ENCODE measurements around the gene PM20D2. TPM values are rescaled to one million over a fixed set of nuclear protein-coding genes. Genes with fewer than 3 reads are reported as not detected.

PM20D2 gene
- total RNA-seq (10 to 100 TPM in 3 of 10 donors, 1 to 10 TPM in 7; 6.0 to 14.3 (median 8.4) TPM), polyA plus RNA-seq (1 to 10 TPM; 3.2 to 6.3 TPM)
- long read RNA-seq, donor 1, full-length matches to known transcripts, result 5 of 11 reads
- long read RNA-seq, donor 1, partial matches to known transcripts, result 1 of 11 reads
- long read RNA-seq, donor 1, other reads (novel, unspliced or antisense), result 5 of 11 reads
- long read RNA-seq, donor 2, full-length matches to known transcripts, result 4 of 9 reads
- long read RNA-seq, donor 2, partial matches to known transcripts, result 1 of 9 reads
- long read RNA-seq, donor 2, other reads (novel, unspliced or antisense), result 4 of 9 reads
- long read RNA-seq, donor 3, full-length matches to known transcripts, result 3 of 18 reads
- long read RNA-seq, donor 3, partial matches to known transcripts, result 9 of 18 reads
- long read RNA-seq, donor 3, other reads (novel, unspliced or antisense), result 6 of 18 reads

DNA sequence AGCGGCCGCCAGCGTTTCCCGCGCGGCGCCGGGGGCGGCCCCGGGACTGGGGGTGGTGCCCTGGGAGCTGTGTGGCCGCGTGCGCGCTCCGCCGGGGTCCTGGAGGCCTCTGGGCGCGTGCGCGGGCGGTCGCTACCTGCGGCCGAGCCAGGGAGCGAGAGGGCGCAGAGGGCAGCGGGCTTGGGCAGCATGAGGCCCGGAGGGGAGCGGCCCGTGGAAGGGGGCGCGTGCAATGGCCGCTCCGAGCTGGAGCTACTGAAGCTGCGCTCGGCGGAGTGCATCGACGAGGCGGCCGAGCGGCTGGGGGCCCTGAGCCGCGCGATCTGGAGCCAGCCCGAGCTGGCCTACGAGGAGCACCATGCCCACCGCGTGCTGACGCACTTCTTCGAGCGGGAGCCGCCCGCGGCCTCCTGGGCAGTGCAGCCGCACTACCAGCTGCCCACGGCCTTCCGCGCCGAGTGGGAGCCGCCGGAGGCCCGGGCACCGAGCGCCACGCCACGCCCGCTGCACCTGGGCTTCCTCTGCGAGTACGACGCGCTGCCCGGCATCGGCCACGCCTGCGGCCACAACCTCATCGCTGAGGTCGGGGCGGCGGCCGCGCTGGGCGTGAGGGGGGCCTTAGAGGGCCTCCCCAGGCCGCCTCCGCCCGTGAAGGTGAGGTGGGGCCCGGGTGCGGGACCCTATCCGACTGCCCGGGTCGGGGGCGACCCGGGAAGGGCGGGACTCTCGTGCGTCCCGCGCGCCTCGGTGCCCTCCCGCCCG is at the start of gene PM20D2:
Gene PM20D2, plus strand, starts transcription at position 100 of the 762 bp plus-strand sequence. Its CDS starts 90 bp downstream, at position 190.
- Histone ChIP-seq H3K27ac (peak within 1 kb of the TSS; percentile 68 to 94 (median 88)), H3K27me3 (no peaks in the 10 kb centered on the region), H3K4me1 (peaks cover 0 to 26% (median 16%) of the 10 kb centered on the region in 9 donors), H3K4me3 (peak within 1 kb of the TSS; percentile 53 to 91 (median 84)), H3K36me3 (peaks cover 0 to 15% (median 0%) of the 10 kb centered on the region in 9 donors), H3K9me3 (no peaks in the 10 kb centered on the region)
- TF ChIP-seq, protein P1, sequence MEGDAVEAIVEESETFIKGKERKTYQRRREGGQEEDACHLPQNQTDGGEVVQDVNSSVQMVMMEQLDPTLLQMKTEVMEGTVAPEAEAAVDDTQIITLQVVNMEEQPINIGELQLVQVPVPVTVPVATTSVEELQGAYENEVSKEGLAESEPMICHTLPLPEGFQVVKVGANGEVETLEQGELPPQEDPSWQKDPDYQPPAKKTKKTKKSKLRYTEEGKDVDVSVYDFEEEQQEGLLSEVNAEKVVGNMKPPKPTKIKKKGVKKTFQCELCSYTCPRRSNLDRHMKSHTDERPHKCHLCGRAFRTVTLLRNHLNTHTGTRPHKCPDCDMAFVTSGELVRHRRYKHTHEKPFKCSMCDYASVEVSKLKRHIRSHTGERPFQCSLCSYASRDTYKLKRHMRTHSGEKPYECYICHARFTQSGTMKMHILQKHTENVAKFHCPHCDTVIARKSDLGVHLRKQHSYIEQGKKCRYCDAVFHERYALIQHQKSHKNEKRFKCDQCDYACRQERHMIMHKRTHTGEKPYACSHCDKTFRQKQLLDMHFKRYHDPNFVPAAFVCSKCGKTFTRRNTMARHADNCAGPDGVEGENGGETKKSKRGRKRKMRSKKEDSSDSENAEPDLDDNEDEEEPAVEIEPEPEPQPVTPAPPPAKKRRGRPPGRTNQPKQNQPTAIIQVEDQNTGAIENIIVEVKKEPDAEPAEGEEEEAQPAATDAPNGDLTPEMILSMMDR (IDR thresholded peaks at IDR 0.05), result no peak
- DNase-seq, result peak; percentile 52 to 69
- intact Hi-C loops (cut with DNase I), result loop anchor here in 2 of 10 donors (2.0 to 5.0 kb wide), 2 partner anchors 61 to 64 kb away; partner anchors contain the start of gene PNRC1 (in 1 of the 2)
- WGBS, 2 donors, result 0% methylated on average over 102 of the region's 102 CpGs
- ATAC-seq, result peak; percentile 92 to 98 (median 94)

GRCh38 chr6:89098461-89098860 is 47.4 kb upstream of the PM20D2 start:
- intact Hi-C loops (cut with DNase I), result no loop called here
- WGBS, 2 donors, result 95% methylated on average over 8 of the region's 8 CpGs
- no peaks in the 10 kb centered on the region for H3K27me3 ChIP-seq
- H3K4me3 ChIP-seq, result no peak overlapping the region
- H3K9me3 ChIP-seq, result no peaks in the 10 kb centered on the region
- H3K4me1 ChIP-seq, result no peaks in the 10 kb centered on the region
- H3K27ac ChIP-seq, result no peak overlapping the region
- ATAC-seq (no peak), DNase-seq (no peak)
- TF ChIP-seq, protein P1 (IDR thresholded peaks at IDR 0.05), result no peak
- peaks cover 0 to 7% (median 0%) of the 10 kb centered on the region in 9 donors for H3K36me3 ChIP-seq

DNA sequence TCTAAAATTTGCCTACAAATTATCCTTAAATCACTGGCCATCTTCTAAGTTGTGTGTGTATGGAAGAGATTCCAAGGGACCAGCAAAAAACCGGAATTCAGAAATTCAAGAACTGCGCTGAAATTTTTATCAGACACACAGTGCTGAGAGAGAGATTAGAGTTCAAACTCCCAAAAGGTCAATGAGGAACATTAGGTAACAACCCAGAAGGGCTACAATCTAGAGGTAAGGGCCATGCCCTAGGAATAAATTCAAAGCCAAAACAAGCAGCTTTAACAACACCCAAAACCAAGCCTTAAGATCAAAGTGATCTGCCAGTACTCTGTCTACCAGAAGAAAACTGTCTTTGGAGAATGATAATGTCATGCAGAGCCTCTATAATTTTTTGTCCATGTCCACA is 45.7 kb upstream of the PM20D2 start:
- Histone ChIP-seq H3K27me3 (no peaks in the 10 kb centered on the region), H3K4me3 (no peak overlapping the region), H3K4me1 (no peaks in the 10 kb centered on the region), H3K9me3 (no peaks in the 10 kb centered on the region), H3K36me3 (peaks cover 0 to 7% (median 0%) of the 10 kb centered on the region in 9 donors), H3K27ac (no peak overlapping the region)
- TF ChIP-seq, protein P1 (IDR thresholded peaks at IDR 0.05), result no peak
- WGBS, 2 donors, result 85 to 88% methylated on average over 2 of the region's 2 CpGs
- intact Hi-C loops (cut with DNase I), result no loop called here
- ATAC-seq, result no peak
- no peak for DNase-seq

DNA sequence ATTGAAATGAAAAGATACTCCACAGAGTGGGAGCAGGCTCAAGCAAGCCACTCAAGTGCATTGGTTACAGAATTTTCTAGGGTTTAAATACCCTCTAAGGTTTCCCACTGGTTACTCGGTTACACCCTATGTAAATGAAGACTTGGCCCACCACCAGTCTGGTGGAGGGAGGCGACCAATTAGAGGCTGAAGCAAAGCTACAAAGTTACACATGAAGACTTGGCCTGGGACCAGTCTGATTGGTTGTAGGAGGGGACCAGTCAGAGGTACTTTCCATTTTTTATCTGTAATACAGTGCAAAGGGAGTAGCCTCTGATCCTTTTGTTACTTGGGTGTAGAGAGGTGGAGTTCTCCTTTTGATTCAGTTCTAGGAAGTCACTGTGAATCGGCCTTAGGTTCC is 35.6 kb upstream of the PM20D2 start:
- TF ChIP-seq, protein P1 (IDR thresholded peaks at IDR 0.05), result no peak
- Histone ChIP-seq H3K4me3 (no peak overlapping the region), H3K36me3 (peaks cover 0 to under 1% (median 0%) of the 10 kb centered on the region in 9 donors), H3K4me1 (no peaks in the 10 kb centered on the region), H3K9me3 (no peaks in the 10 kb centered on the region), H3K27ac (no peak overlapping the region), H3K27me3 (no peaks in the 10 kb centered on the region)
- DNase-seq (no peak), ATAC-seq (no peak)
- 88 to 98% methylated on average over 3 of the region's 3 CpGs for WGBS, 2 donors
- intact Hi-C loops (cut with DNase I), result loop anchor here in 3 of 10 donors (10.0 kb wide), 3 partner anchors 125 to 255 kb away; no protein-coding TSS in a partner anchor
